RWPE2 (cell line): Measurements from ENCODE around the gene SORCS2.

ENCODE experiments used
- ATAC-seq: fragments of 200-7000 bp; cut with Tn5 transposase; 3 replicates; pipeline ENCODE4 v1.9.1; 2021; ENCODE audit warnings: low read depth
- DNase-seq: peaks from one replicate; pipeline ENCODE4 v3.0.0-alpha.2; 2020; ENCODE audit warnings: low spot score
- H3K27ac ChIP-seq: fragments of 450-650 bp; 2 replicates; pipeline ENCODE4 v1.5.1; 2017; ENCODE audit warnings: mild to moderate bottlenecking; ENCODE audit not compliant: poor library complexity, severe bottlenecking
- H3K27me3 ChIP-seq: fragments of 250-450 bp; sonication (Bioruptor Pico); 2 replicates; pipeline ENCODE4 v1.5.1; 2021; ENCODE audit warnings: mild to moderate bottlenecking, moderate library complexity; ENCODE audit not compliant: insufficient read depth, poor library complexity, severe bottlenecking
- H3K36me3 ChIP-seq: fragments of 250-450 bp; sonication (Bioruptor Pico); 2 replicates; pipeline ENCODE4 v1.5.1; 2020; ENCODE audit warnings: low read depth, mild to moderate bottlenecking, moderate library complexity
- H3K4me1 ChIP-seq: fragments of 250-450 bp; sonication (Bioruptor Pico); 2 replicates; pipeline ENCODE4 v1.5.1; 2021; ENCODE audit warnings: mild to moderate bottlenecking, moderate library complexity; ENCODE audit not compliant: insufficient read depth, poor library complexity, severe bottlenecking
- H3K4me3 ChIP-seq: fragments of 250-450 bp; sonication (Bioruptor Pico); 2 replicates; pipeline ENCODE4 v1.5.1; 2021; ENCODE audit warnings: mild to moderate bottlenecking, moderate library complexity; ENCODE audit not compliant: severe bottlenecking
- H3K9me3 ChIP-seq: fragments of 250-450 bp; sonication (Bioruptor Pico); 2 replicates; pipeline ENCODE4 v1.5.1; 2021; ENCODE audit warnings: mild to moderate bottlenecking, moderate library complexity; ENCODE audit not compliant: severe bottlenecking
- CTCF ChIP-seq: fragments of 450-650 bp; IDR thresholded peaks from one replicate; pipeline ENCODE4 v1.5.1; 2017; ENCODE audit warnings: mild to moderate bottlenecking, moderate library complexity; ENCODE audit not compliant: poor library complexity, severe bottlenecking

Gene SORCS2

GRCh38 chr4:7533267-7533666, 340.9 kb downstream of the SORCS2 start:
- H3K9me3 ChIP-seq = no peaks in the 10 kb centered on the region
- H3K27ac ChIP-seq = no peak overlapping the region
- no peak for TF ChIP-seq CTCF
- no peak overlapping the region for H3K4me3 ChIP-seq
- no peaks in the 10 kb centered on the region for H3K27me3 ChIP-seq
- no peaks in the 10 kb centered on the region for H3K4me1 ChIP-seq
- DNase-seq (no peak), ATAC-seq (no peak)
- no peaks in the 10 kb centered on the region for H3K36me3 ChIP-seq

- H3K36me3 ChIP-seq = no peaks in the 10 kb centered on the region
- peaks cover under 1% of the 10 kb centered on the region for H3K4me1 ChIP-seq
- H3K27me3 ChIP-seq = no peaks in the 10 kb centered on the region
- DNase-seq (no peak), ATAC-seq (no peak)
- TF ChIP-seq CTCF = no peak
- no peak overlapping the region for H3K4me3 ChIP-seq
- H3K9me3 ChIP-seq = no peaks in the 10 kb centered on the region
- no peak overlapping the region for H3K27ac ChIP-seq
Measured at GRCh38 chr4:7535094-7535493, 342.8 kb downstream of the SORCS2 start.

- Histone ChIP-seq H3K4me1 (peaks cover 6% of the 10 kb centered on the region), H3K4me3 (no peak overlapping the region), H3K9me3 (no peaks in the 10 kb centered on the region), H3K36me3 (no peaks in the 10 kb centered on the region), H3K27ac (no peak overlapping the region), H3K27me3 (no peaks in the 10 kb centered on the region)
- no peak for TF ChIP-seq CTCF
- no peak for ATAC-seq
- no peak for DNase-seq
Measured at GRCh38 chr4:7535619-7536018, 343.3 kb downstream of the SORCS2 start.

GRCh38 chr4:7536876-7537275, 344.5 kb downstream of the SORCS2 start:
- Histone ChIP-seq H3K27ac (no peak overlapping the region), H3K27me3 (no peaks in the 10 kb centered on the region), H3K4me3 (no peak overlapping the region), H3K36me3 (no peaks in the 10 kb centered on the region), H3K9me3 (no peaks in the 10 kb centered on the region), H3K4me1 (peaks cover 7% of the 10 kb centered on the region)
- ATAC-seq (no peak), DNase-seq (no peak)
- TF ChIP-seq CTCF = no peak

- Histone ChIP-seq H3K36me3 (no peaks in the 10 kb centered on the region), H3K9me3 (no peaks in the 10 kb centered on the region), H3K4me1 (peaks cover 7% of the 10 kb centered on the region), H3K4me3 (no peak overlapping the region), H3K27me3 (no peaks in the 10 kb centered on the region), H3K27ac (no peak overlapping the region)
- ATAC-seq = no peak
- DNase-seq = no peak
- no peak for TF ChIP-seq CTCF
Measured at GRCh38 chr4:7537853-7538400, 345.6 kb downstream of the SORCS2 start.
